ENCODE results near the gene GPR32.

The GPR32 gene

DNA sequence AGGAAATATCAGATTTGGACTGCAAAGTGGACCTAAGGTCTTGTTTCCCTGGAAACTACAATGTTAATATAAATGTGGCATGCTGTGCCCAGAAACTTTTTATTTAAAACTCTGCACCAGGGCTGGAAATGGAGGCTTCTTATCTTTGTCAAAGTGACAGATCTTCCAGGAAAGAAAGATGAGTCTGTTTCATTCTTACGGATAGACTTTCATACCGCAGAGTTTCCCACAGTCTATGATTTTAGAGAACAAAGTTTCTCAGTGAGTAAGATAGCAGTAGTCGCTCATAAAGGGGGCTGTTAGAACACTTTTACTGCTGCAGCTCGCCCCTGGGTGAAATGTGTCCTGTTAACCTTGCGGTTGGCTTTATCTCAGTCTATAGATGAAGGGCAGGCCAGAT lies 40.4 kb upstream of the GPR32 start:
- H2AFZ ChIP-seq (ENCODE audit: low read depth, low read length, severe bottlenecking), result no peak overlapping the region
- H3K4me3 ChIP-seq (ENCODE audit: insufficient read depth, low read length, poor library complexity, severe bottlenecking), result no peak overlapping the region
- no peak overlapping the region for H3K27ac ChIP-seq (ENCODE audit: low read depth, low read length)
- H3K9me3 ChIP-seq (ENCODE audit: insufficient read depth, low read length), result no peaks in the 10 kb centered on the region
- no peaks in the 10 kb centered on the region for H3F3A ChIP-seq (ENCODE audit: insufficient read depth)
- H3K4me2 ChIP-seq (ENCODE audit: low read depth, low read length, poor library complexity, severe bottlenecking), result no peak overlapping the region
- no peaks in the 10 kb centered on the region for H4K20me1 ChIP-seq (ENCODE audit: low read depth, low read length)
- no peak overlapping the region for H3K9ac ChIP-seq (ENCODE audit: low read length)
- no peaks in the 10 kb centered on the region for H3K27me3 ChIP-seq (ENCODE audit: low read length)
- TF ChIP-seq, protein P1, sequence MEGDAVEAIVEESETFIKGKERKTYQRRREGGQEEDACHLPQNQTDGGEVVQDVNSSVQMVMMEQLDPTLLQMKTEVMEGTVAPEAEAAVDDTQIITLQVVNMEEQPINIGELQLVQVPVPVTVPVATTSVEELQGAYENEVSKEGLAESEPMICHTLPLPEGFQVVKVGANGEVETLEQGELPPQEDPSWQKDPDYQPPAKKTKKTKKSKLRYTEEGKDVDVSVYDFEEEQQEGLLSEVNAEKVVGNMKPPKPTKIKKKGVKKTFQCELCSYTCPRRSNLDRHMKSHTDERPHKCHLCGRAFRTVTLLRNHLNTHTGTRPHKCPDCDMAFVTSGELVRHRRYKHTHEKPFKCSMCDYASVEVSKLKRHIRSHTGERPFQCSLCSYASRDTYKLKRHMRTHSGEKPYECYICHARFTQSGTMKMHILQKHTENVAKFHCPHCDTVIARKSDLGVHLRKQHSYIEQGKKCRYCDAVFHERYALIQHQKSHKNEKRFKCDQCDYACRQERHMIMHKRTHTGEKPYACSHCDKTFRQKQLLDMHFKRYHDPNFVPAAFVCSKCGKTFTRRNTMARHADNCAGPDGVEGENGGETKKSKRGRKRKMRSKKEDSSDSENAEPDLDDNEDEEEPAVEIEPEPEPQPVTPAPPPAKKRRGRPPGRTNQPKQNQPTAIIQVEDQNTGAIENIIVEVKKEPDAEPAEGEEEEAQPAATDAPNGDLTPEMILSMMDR (IDR thresholded peaks at IDR 0.05; ENCODE audit: insufficient read depth, low read length, poor library complexity, severe bottlenecking), result no peak
- no peak for TF ChIP-seq EZH2phosphoT487 (conservative IDR thresholded peaks at IDR 0.05; ENCODE audit: low read length)
- H3K79me2 ChIP-seq (ENCODE audit: insufficient read depth, low read length), result no peaks in the 10 kb centered on the region
- H3K36me3 ChIP-seq (ENCODE audit: low read length), result no peaks in the 10 kb centered on the region
- no peaks in the 10 kb centered on the region for H3K9me2 ChIP-seq (replicated peaks; ENCODE audit: insufficient read depth, low read length)

DNA sequence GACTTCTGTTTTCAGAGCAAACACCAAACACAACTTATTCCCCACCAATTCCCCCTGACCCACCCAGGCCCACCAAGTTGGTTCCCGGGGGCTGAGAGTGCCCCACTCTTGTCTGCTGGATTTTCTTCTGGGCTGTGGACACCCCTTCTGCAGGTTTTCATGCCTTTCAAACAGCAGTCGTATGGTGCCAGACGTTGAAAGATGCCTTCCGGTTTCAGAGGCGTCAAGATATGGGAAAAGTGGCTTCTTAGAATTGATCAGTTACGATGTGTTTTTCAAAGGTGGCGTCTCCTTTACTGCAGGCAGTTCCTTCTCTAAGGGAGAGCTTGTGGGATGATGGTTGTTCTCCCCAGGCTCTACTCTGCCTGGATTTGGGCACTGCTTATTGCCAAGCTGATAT lies 34.4 kb upstream of the GPR32 start:
- no peak for TF ChIP-seq EZH2phosphoT487 (conservative IDR thresholded peaks at IDR 0.05; ENCODE audit: low read length)
- TF ChIP-seq, protein P1 (IDR thresholded peaks at IDR 0.05; ENCODE audit: insufficient read depth, low read length, poor library complexity, severe bottlenecking), result no peak
- Histone ChIP-seq H4K20me1 (ENCODE audit: low read depth, low read length) (no peaks in the 10 kb centered on the region), H3K4me2 (ENCODE audit: low read depth, low read length, poor library complexity, severe bottlenecking) (no peak overlapping the region), H3K36me3 (ENCODE audit: low read length) (no peaks in the 10 kb centered on the region), H3K4me3 (ENCODE audit: insufficient read depth, low read length, poor library complexity, severe bottlenecking) (no peak overlapping the region), H3K9ac (ENCODE audit: low read length) (no peak overlapping the region), H3K27me3 (ENCODE audit: low read length) (no peaks in the 10 kb centered on the region), H3K27ac (ENCODE audit: low read depth, low read length) (no peak overlapping the region), H3K9me2 (replicated peaks; ENCODE audit: insufficient read depth, low read length) (no peaks in the 10 kb centered on the region), H2AFZ (ENCODE audit: low read depth, low read length, severe bottlenecking) (no peak overlapping the region), H3K9me3 (ENCODE audit: insufficient read depth, low read length) (no peaks in the 10 kb centered on the region), H3K79me2 (ENCODE audit: insufficient read depth, low read length) (no peaks in the 10 kb centered on the region), H3F3A (ENCODE audit: insufficient read depth) (no peaks in the 10 kb centered on the region)

DNA sequence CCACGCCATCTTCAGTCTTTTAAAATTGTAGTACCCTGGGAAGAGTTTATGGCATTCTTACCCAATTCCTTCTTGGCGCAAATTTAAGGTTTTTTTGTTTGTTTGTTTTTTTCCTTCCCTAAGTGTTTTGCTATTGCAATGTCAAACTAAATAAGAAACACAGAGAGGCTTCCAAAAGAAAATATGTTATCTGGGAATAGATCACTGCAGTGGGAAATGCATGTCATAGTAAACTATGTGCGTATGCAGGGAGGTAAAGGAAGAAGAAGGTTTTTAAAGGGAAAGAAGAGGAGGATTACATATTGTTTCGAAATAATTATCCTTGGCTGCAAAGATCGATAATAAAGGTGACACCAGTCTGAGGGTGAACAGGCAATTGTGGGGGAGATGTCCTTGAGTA lies 33.9 kb upstream of the GPR32 start:
- H3K27ac ChIP-seq (ENCODE audit: low read depth, low read length), result no peak overlapping the region

More for the DNA sequence above, 33.9 kb upstream of the GPR32 start:
- no peak overlapping the region for H3K4me2 ChIP-seq (ENCODE audit: low read depth, low read length, poor library complexity, severe bottlenecking)
- H3K79me2 ChIP-seq (ENCODE audit: insufficient read depth, low read length), result no peaks in the 10 kb centered on the region
- no peaks in the 10 kb centered on the region for H3K36me3 ChIP-seq (ENCODE audit: low read length)
- H3F3A ChIP-seq (ENCODE audit: insufficient read depth), result no peaks in the 10 kb centered on the region
- H2AFZ ChIP-seq (ENCODE audit: low read depth, low read length, severe bottlenecking), result no peak overlapping the region
- H3K9ac ChIP-seq (ENCODE audit: low read length), result no peak overlapping the region
- H4K20me1 ChIP-seq (ENCODE audit: low read depth, low read length), result no peaks in the 10 kb centered on the region
- no peaks in the 10 kb centered on the region for H3K9me2 ChIP-seq (replicated peaks; ENCODE audit: insufficient read depth, low read length)
- no peaks in the 10 kb centered on the region for H3K9me3 ChIP-seq (ENCODE audit: insufficient read depth, low read length)
- no peak overlapping the region for H3K4me3 ChIP-seq (ENCODE audit: insufficient read depth, low read length, poor library complexity, severe bottlenecking)
- TF ChIP-seq, protein P1 (IDR thresholded peaks at IDR 0.05; ENCODE audit: insufficient read depth, low read length, poor library complexity, severe bottlenecking), result no peak
- no peak for TF ChIP-seq EZH2phosphoT487 (conservative IDR thresholded peaks at IDR 0.05; ENCODE audit: low read length)
- H3K27me3 ChIP-seq (ENCODE audit: low read length), result no peaks in the 10 kb centered on the region
